GM12892 (cell line): Measurements from ENCODE around the gene SULT1C2.

Experiments
- POLR2A ChIP-seq: IDR thresholded peaks from 2 replicates; pipeline ENCODE4 v1.6.1; 2011; ENCODE audit warnings: low read depth, low read length, control low read depth
- POLR2AphosphoS5 ChIP-seq: IDR thresholded peaks from 2 replicates; pipeline ENCODE4 v1.6.1; 2011; ENCODE audit warnings: low read depth, low read length, control low read depth

GRCh38 chr2:108315444-108315934 is 26.8 kb downstream of the SULT1C2 start:
- TF ChIP-seq POLR2AphosphoS5 (no peak), POLR2A (no peak)
